Ovary (tissue), 9 donors: ENCODE measurements around the gene KLHDC8A. TPM values are rescaled to one million over a fixed set of nuclear protein-coding genes. Genes with fewer than 3 reads are reported as not detected.

Source experiments
- DNase-seq, 5 donors: peaks; one replicate each; pipeline ENCODE4 v3.0.0-alpha.2; 2019 to 2020
- H3K27ac ChIP-seq, 2 donors: fragments of 200-600 bp; one replicate each; pipeline versions ENCODE4 v1.5.1 to v1.8.0; 2019 to 2022
- H3K27me3 ChIP-seq: fragments of 200-600 bp; one replicate; pipeline ENCODE4 v1.8.0; 2022
- H3K36me3 ChIP-seq: fragments of 200-600 bp; sonication (generic); one replicate; pipeline ENCODE4 v1.5.1; 2019
- H3K4me1 ChIP-seq: one replicate; pipeline ENCODE4 v1.8.1; 2013; ENCODE audit warnings: mild to moderate bottlenecking, moderate library complexity; ENCODE audit not compliant: insufficient read depth
- H3K4me3 ChIP-seq: fragments of 200-600 bp; sonication (generic); one replicate; pipeline ENCODE4 v1.5.1; 2017
- H3K9me3 ChIP-seq, 2 donors: fragments of 200-600 bp in 1 of 2; sonication (generic) in 1 of 2; one replicate each; pipeline versions ENCODE4 v1.5.1 to v1.8.1; 2013 to 2019; ENCODE audit warnings: mild to moderate bottlenecking in 1 of 2, moderate library complexity in 1 of 2
- EP300 ChIP-seq: sonication (generic); formaldehyde crosslinking; IDR thresholded peaks from one replicate; pipeline ENCODE4 v1.6.1; 2017; ENCODE audit warnings: antibody characterized with exemption
- POLR2A ChIP-seq: fragments of 450-650 bp; IDR thresholded peaks from one replicate; pipeline ENCODE4 v1.6.1; 2017; ENCODE audit warnings: antibody characterized with exemption, mild to moderate bottlenecking, moderate library complexity
- WGBS, 3 donors: extraction: QIAGEN DNeasy Blood & Tissue Kit in 1 of 3; methylation state at CpG; one replicate each; pipeline versions ENCODE4 v1.1.5 to v1.1.7; 2013 to 2017; 5-methylcytosine and 5-hydroxymethylcytosine counted together
- intact Hi-C, 4 donors: fragments of 100-400 bp; cut with DNase I; formaldehyde crosslinking; loops; one replicate each; pipeline versions ENCODE4 v1.11.0 to v1.15.1; 2022 to 2023
- polyA plus RNA-seq, 2 donors: library from polyadenylated mRNA; stranded (reverse); fragments of 200-250 nt in 1 of 2; fragments of 350-450 nt in 1 of 2; fragmentation: Illumina TruSeq in 1 of 2; extraction: RNeasy Lipid Tissue Mini Kit (QIAGEN cat#74804) in 1 of 2; gene quantifications; one replicate each; pipeline ENCODE4 v1.2.3, GENCODE V29; 2013 to 2014
- total RNA-seq, 7 donors: library from RNA; depleted of rRNA in 2 of 7; stranded (reverse); fragments of >200 nt in 2 of 7; fragmentation: NEBNext Ultra II Directional in 3 of 7; extraction: Animal tissue kit (Norgen Biotek cat#: 25700) in 3 of 7; gene quantifications; one replicate each; pipeline versions ENCODE4 v1.1.0 to v1.2.4, GENCODE V29; 2016 to 2023
- TF ChIP-seq, protein P1 (sequence below), 3 donors: fragments of 450-650 bp in 2 of 3; fragments of 200-600 bp in 1 of 3; IDR thresholded peaks; one replicate each; pipeline versions ENCODE4 v1.5.1 to v1.8.0; 2016 to 2022; ENCODE audit warnings: antibody characterized with exemption in 3 of 3, mild to moderate bottlenecking in 1 of 3
- donor health status: DM: no; HTN: no; CAD: no; lungs with moderate emphysema.
- donor health status: DM: no; HTN: no; CAD: no.
- donor health status: Bipolar disorder and iron deficiency.
- donor health status: DM: yes; HTN: yes; CAD: no.
- donor health status: DM: no; HTN: no; CAD: no.
- donor health status: DM: yes; HTN: yes; CAD: no.

Gene KLHDC8A
- total and polyA plus RNA-seq, 9 donors = 111 to 457 (median 270) TPM

DNA sequence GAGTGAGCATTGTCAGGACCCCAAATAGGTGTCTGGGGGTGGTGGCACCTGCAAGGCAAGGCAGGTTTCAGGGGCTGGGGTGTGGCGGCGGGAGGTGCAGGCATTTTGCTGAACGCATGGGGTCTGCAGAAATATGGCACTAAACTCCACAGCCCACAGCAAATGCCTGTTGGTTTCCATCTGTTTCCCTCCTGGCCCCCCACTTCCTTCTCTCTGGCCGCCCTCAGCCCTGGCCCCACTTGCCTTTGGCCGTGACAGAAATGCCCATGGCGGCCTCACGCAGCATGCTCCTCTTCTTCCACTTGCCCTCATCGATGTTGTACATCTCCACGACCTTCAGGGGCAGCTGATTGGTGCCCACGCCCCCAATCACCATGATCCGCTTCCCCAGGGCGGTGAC is 13.7 kb downstream of the KLHDC8A start:
- Histone ChIP-seq H3K27ac (peak overlapping the region in 1 of 2 donors; percentile 81), H3K4me1 (peaks cover 3% of the 10 kb centered on the region), H3K4me3 (no peak overlapping the region), H3K9me3 (no peaks in the 10 kb centered on the region), H3K27me3 (no peaks in the 10 kb centered on the region), H3K36me3 (no peaks in the 10 kb centered on the region)
- intact Hi-C loops = no loop called here
- DNase-seq = no peak
- TF ChIP-seq POLR2A (no peak), EP300 (no peak)
- TF ChIP-seq, protein P1, sequence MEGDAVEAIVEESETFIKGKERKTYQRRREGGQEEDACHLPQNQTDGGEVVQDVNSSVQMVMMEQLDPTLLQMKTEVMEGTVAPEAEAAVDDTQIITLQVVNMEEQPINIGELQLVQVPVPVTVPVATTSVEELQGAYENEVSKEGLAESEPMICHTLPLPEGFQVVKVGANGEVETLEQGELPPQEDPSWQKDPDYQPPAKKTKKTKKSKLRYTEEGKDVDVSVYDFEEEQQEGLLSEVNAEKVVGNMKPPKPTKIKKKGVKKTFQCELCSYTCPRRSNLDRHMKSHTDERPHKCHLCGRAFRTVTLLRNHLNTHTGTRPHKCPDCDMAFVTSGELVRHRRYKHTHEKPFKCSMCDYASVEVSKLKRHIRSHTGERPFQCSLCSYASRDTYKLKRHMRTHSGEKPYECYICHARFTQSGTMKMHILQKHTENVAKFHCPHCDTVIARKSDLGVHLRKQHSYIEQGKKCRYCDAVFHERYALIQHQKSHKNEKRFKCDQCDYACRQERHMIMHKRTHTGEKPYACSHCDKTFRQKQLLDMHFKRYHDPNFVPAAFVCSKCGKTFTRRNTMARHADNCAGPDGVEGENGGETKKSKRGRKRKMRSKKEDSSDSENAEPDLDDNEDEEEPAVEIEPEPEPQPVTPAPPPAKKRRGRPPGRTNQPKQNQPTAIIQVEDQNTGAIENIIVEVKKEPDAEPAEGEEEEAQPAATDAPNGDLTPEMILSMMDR (IDR thresholded peaks at IDR 0.05) = no peak
- 79 to 89% (median 81%) methylated on average over 12 of the region's 12 CpGs for WGBS, 3 donors

DNA sequence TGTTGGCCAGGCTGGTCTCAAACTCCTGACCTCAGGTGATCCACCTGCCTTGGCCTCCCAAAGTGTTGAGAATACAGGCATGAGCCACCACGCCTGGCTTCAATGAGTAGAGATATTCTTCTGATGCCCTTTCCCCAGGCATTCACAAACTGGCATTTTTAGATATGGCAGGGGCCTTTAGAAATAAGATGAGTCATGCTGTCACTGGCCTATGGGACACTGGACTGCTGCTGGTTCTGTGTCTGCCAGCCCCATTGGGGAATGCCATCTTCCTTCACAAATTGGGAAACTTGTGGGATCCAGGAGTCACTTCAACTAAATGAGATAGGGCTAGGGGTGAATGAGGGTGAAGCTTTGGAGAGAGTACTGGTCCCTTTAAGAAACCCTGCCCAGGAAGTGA is 16.0 kb downstream of the KLHDC8A start:
- 89 to 100% (median 100%) methylated on average over 1 of the region's 1 CpG for WGBS, 3 donors
- TF ChIP-seq, protein P1 (IDR thresholded peaks at IDR 0.05) = no peak
- no peak for TF ChIP-seq POLR2A
- no peak for TF ChIP-seq EP300

DNA sequence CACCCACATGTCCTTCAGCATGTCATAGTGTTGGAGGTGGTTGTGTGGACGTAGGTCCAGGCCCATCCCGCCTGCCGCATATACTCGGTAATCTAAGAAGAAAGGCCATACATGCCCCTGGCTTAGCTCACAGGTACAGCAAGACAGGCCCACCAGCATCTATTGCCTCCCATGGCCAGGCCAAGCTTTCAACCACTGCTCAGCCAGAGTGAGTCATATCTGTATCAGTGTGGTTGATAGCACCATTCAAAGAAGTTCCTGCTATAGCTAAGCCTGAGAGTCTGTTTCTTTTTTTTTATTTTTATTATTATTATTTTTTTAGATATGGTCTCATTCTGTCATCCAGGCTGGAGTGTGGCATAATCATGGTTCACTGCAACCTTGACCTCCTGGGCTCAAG is 17.0 kb downstream of the KLHDC8A start:
- H3K27ac ChIP-seq = peak overlapping the region in 1 of 2 donors; percentile 7
- intact Hi-C loops = loop anchor here in 3 of 4 donors (5.0 to 10.0 kb wide), 4 partner anchors 93 to 185 kb away; no protein-coding TSS in a partner anchor
- TF ChIP-seq, protein P1 (IDR thresholded peaks at IDR 0.05) = no peak
- TF ChIP-seq EP300 = no peak
- TF ChIP-seq POLR2A = no peak
- H3K36me3 ChIP-seq = no peaks in the 10 kb centered on the region
- peaks cover 3% of the 10 kb centered on the region for H3K4me1 ChIP-seq
- no peaks in the 10 kb centered on the region for H3K9me3 ChIP-seq
- 86 to 97% (median 88%) methylated on average over 4 of the region's 4 CpGs for whole genome bisulfite sequencing, 3 donors
- no peaks in the 10 kb centered on the region for H3K27me3 ChIP-seq
- no peak overlapping the region for H3K4me3 ChIP-seq
- no peak for DNase-seq

More for the DNA sequence above, 16.0 kb downstream of the KLHDC8A start:
- Histone ChIP-seq H3K36me3 (no peaks in the 10 kb centered on the region), H3K4me3 (no peak overlapping the region), H3K4me1 (peaks cover 3% of the 10 kb centered on the region), H3K27me3 (no peaks in the 10 kb centered on the region), H3K27ac (peak overlapping the region in 1 of 2 donors; percentile 39), H3K9me3 (no peaks in the 10 kb centered on the region)
- intact Hi-C loops = no loop called here
- DNase-seq = no peak

DNA sequence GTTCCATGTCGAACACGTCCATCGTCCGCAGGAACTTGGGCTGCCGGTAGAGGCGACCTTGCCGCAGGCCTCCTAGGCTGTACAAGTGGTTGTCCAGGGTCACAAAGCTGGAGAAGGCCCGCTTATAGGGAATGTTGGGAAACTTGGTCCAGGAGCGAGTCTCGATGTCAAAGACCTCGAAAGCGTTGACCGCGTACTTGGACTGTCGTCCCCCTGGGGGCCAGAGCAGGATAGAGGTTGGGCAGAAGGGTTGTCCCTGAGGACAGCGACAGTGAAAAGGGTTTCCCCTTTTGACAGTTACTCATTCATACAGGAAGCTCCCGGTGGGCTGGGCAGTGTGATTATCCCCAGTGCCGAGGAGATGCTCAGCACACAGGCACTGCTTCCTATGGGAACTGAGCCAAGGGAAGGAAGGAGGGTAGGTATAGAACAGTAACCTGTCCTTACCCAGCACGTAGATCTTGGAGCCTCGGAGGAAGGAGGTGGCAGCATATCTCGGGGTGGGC is 17.5 kb downstream of the KLHDC8A start:
- peaks cover under 1% of the 10 kb centered on the region for H3K4me1 ChIP-seq
- TF ChIP-seq EP300 (no peak), POLR2A (no peak)
- peak overlapping the region in 1 of 2 donors; percentile 7 for H3K27ac ChIP-seq
- H3K9me3 ChIP-seq = no peaks in the 10 kb centered on the region
- intact Hi-C loops = loop anchor here in 3 of 4 donors (5.0 to 10.0 kb wide), 4 partner anchors 93 to 186 kb away; no protein-coding TSS in a partner anchor
- H3K27me3 ChIP-seq = no peaks in the 10 kb centered on the region
- 72 to 84% (median 74%) methylated on average over 21 of the region's 21 CpGs for WGBS, 3 donors
- no peak for DNase-seq
- H3K36me3 ChIP-seq = no peaks in the 10 kb centered on the region
- H3K4me3 ChIP-seq = no peak overlapping the region

DNA sequence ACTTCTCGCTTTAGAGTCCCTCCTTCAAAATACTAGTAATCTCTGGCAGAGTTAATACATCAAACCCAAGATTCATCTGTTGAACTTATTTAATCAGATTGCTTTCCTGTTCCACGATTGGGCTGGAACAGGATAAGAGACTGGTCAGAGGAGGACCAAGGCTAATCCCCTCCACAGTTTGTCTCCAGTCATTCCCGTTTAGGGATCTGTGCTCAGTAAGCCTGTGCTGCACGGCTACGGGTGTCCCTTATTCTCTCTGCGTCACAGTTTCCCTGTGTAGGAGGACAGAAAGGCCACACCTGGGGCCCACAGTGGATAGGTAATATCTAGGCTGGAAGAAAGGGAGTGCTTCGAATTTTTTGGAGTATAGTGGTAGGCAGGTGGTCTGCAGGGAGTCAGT is 18.7 kb downstream of the KLHDC8A start:
- intact Hi-C loops = loop anchor here in 3 of 4 donors (5.0 to 10.0 kb wide), 4 partner anchors 94 to 187 kb away; no protein-coding TSS in a partner anchor
- H3K4me1 ChIP-seq = no peaks in the 10 kb centered on the region
- H3K36me3 ChIP-seq = no peaks in the 10 kb centered on the region
- peak overlapping the region in 1 of 2 donors; percentile 28 for H3K27ac ChIP-seq
- no peaks in the 10 kb centered on the region for H3K27me3 ChIP-seq
- no peaks in the 10 kb centered on the region for H3K9me3 ChIP-seq
- H3K4me3 ChIP-seq = no peak overlapping the region
- DNase-seq = no peak
- WGBS, 3 donors = 54 to 74% (median 61%) methylated on average over 7 of the region's 7 CpGs
- TF ChIP-seq POLR2A (no peak), EP300 (no peak)
- TF ChIP-seq, protein P1 (IDR thresholded peaks at IDR 0.05) = no peak
